Coronary artery (tissue), 2 donors: ENCODE measurements around the gene PRDM16.

Source experiments
- DNase-seq: peaks from one replicate; pipeline ENCODE4 v3.0.0-alpha.2; 2017; ENCODE audit warnings: low spot score
- H3K27ac ChIP-seq, 2 donors: fragments of 200-600 bp; sonication (generic); one replicate each; pipeline ENCODE4 v1.5.1; 2016 to 2019
- H3K4me3 ChIP-seq: fragments of 200-600 bp; sonication (generic); 2 replicates; pipeline ENCODE4 v1.5.1; 2016; ENCODE audit warnings: mild to moderate bottlenecking, moderate library complexity
- TF ChIP-seq, protein P1 (sequence below): fragments of 200-600 bp; sonication (generic); IDR thresholded peaks from one replicate; pipeline ENCODE4 v1.5.1; 2019; ENCODE audit warnings: antibody characterized with exemption

PRDM16 gene

GRCh38 chr1:3298197-3298596 lies 229.2 kb downstream of the PRDM16 start:
- Histone ChIP-seq H3K4me3 (no peak overlapping the region), H3K27ac (no peak overlapping the region)
- TF ChIP-seq, protein P1, sequence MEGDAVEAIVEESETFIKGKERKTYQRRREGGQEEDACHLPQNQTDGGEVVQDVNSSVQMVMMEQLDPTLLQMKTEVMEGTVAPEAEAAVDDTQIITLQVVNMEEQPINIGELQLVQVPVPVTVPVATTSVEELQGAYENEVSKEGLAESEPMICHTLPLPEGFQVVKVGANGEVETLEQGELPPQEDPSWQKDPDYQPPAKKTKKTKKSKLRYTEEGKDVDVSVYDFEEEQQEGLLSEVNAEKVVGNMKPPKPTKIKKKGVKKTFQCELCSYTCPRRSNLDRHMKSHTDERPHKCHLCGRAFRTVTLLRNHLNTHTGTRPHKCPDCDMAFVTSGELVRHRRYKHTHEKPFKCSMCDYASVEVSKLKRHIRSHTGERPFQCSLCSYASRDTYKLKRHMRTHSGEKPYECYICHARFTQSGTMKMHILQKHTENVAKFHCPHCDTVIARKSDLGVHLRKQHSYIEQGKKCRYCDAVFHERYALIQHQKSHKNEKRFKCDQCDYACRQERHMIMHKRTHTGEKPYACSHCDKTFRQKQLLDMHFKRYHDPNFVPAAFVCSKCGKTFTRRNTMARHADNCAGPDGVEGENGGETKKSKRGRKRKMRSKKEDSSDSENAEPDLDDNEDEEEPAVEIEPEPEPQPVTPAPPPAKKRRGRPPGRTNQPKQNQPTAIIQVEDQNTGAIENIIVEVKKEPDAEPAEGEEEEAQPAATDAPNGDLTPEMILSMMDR = no peak
- DNase-seq = no peak

DNA sequence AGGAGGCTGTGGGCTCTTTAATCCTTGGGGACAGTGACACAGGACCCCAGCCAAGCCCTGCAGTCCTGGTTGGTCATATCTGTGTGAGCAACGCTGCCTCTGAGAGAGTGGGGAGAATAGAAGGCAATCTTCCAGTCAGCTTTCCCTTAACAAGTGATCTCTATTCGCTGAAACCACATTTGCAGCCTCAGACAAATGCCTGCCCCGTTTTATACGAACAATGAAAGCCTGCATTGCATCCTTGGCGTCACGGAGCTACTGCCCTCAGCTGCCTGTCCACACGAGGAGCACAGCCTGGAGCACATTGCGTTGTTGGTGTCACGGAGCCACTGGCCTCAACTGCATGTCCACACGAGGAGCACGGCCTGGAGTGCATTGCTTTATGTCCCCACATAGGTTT lies 235.2 kb downstream of the PRDM16 start:
- no peak for DNase-seq
- TF ChIP-seq, protein P1 = no peak
- H3K27ac ChIP-seq = peak overlapping the region in 1 of 2 donors; percentile 1
- H3K4me3 ChIP-seq = no peak overlapping the region

DNA sequence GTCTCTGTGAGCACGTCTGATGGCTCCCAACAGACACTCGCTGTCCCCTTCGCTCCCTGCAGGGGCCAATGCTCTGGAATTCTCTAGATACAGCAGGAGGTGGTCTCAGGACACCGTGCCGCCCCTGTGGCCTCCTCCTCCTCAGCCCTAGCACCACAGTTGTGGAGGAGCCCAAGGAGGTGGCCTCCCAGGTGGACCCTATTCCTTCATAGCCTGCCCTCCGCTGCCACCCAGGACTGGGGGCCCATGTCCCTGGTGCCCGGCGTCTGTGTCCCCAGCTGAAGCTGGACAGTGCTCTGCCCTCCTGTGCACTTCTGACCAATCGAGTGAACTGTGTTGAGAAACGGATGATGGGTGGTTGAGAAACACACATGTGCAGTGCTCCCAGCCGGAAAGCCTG lies 235.7 kb downstream of the PRDM16 start:
- Histone ChIP-seq H3K27ac (peak overlapping the region in 1 of 2 donors; percentile 1), H3K4me3 (no peak overlapping the region)
- no peak for DNase-seq
- TF ChIP-seq, protein P1 = no peak

- TF ChIP-seq, protein P1 = no peak
- H3K4me3 ChIP-seq = no peak overlapping the region
- DNase-seq = no peak
- H3K27ac ChIP-seq = no peak overlapping the region
These were observed 236.2 kb downstream of the PRDM16 start for GRCh38 chr1:3305156-3305555.

DNA sequence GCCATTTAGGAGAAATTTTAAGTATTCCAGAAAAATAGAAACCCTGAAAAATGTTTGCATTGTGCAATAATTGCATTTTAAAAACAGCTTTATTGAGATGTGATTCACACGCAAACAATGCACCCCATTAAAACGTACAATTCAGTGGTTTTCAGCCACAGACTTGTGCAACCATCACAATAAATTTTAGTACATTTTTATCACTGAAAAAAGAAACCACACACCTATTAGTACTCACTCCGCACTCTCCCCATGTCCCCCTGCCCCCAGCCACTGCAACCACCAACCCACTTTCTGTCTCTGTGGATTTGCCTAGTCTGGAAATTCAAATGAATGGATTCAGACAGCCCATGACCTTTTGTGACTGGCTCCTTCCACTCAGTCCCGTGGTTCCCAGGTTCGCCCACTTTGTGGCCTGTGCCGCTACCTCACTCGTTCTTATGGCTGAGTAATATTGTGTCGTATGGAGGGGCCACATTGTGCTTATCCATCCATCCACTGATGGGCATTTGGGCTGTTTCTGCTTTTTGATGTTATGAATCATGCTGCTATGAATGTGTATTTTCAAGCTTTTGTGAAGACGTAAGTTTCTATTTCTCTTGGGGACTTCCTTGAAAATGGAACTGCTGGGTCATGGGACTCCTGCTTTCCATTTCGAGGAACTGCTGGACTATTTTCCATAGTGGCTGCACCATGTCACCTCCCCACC lies 237.7 kb downstream of the PRDM16 start:
- DNase-seq = no peak
- TF ChIP-seq, protein P1 = no peak
- Histone ChIP-seq H3K4me3 (no peak overlapping the region), H3K27ac (peak overlapping the region; percentile 61 to 66)

GRCh38 chr1:3307359-3307758 lies 238.4 kb downstream of the PRDM16 start:
- TF ChIP-seq, protein P1 = no peak
- no peak for DNase-seq
- no peak overlapping the region for H3K4me3 ChIP-seq
- peak overlapping the region; percentile 57 to 66 for H3K27ac ChIP-seq

- TF ChIP-seq, protein P1 = no peak
- Histone ChIP-seq H3K27ac (peak overlapping the region in 1 of 2 donors; percentile 57), H3K4me3 (no peak overlapping the region)
These were observed 239.1 kb downstream of the PRDM16 start for GRCh38 chr1:3308053-3308452.

More at GRCh38 chr1:3308053-3308452, 239.1 kb downstream of the PRDM16 start:
- no peak for DNase-seq
